22Rv1 (cell line): ENCODE measurements around the gene H3-3A.

Source experiments
- CTCF ChIP-seq: fragments of 450-650 bp; IDR thresholded peaks from 2 replicates; pipeline ENCODE4 v1.5.1; 2017; ENCODE audit warnings: mild to moderate bottlenecking
- ZFX ChIP-seq: fragments of 450-650 bp; IDR thresholded peaks from 2 replicates; pipeline ENCODE4 v1.6.1; 2017; ENCODE audit warnings: antibody characterized with exemption, borderline replicate concordance

- TF ChIP-seq CTCF (no peak), ZFX (no peak)
Observed at GRCh38 chr1:226019572-226019971, 42.9 kb upstream of the H3-3A start.
